ENCODE measurements around the gene IPO9. TPM values are rescaled to one million over a fixed set of nuclear protein-coding genes. Genes with fewer than 3 reads are reported as not detected.

The IPO9 gene
- total and polyA plus RNA-seq, 2 donors (not counting 1 experiment from before 2014, with no cell fraction given): 28.4 to 29.2 TPM

GRCh38 chr1:201793306-201793925 lies 35.5 kb upstream of the IPO9 start:
- H3K27me3 ChIP-seq (ENCODE audit: control insufficient read depth, insufficient read depth, low read length): no peaks in the 10 kb centered on the region
- peaks cover 37% of the 10 kb centered on the region for H3K36me3 ChIP-seq (ENCODE audit: control insufficient read depth, insufficient read depth, low read length)
- H3K27ac ChIP-seq (ENCODE audit: insufficient read depth, low read length): no peak overlapping the region
- H3K9ac ChIP-seq (ENCODE audit: insufficient read depth, low read length): no peak overlapping the region
- H3K4me2 ChIP-seq (ENCODE audit: extremely low read depth, insufficient read depth, low read length): no peak overlapping the region
- TF ChIP-seq EZH2 (IDR thresholded peaks at IDR 0.05; ENCODE audit: low read length, missing control alignments) (no peak), CTCF (conservative IDR thresholded peaks at IDR 0.05 in 1 of 2, IDR thresholded peaks at IDR 0.05 in 1 of 2; ENCODE audit: low read depth in 1 of 2, low read length in 2 of 2) (no peak)
- no peaks in the 10 kb centered on the region for H4K20me1 ChIP-seq (ENCODE audit: control insufficient read depth, extremely low read depth, insufficient read depth, low read length)
- H3K4me3 ChIP-seq (replicated peaks in 1 of 4; ENCODE audit: control extremely low read depth in 1 of 4, insufficient read depth in 1 of 4, low read depth in 3 of 4, low read length in 4 of 4): no peak overlapping the region
- H3K9me3 ChIP-seq (ENCODE audit: control insufficient read depth, insufficient read depth, low read depth, low read length): no peaks in the 10 kb centered on the region
- DNase-seq (ENCODE audit: low read depth in 2 of 2): no peak
- peaks cover 14% of the 10 kb centered on the region for H3K79me2 ChIP-seq (ENCODE audit: control insufficient read depth, insufficient read depth, low read length)
- H2AFZ ChIP-seq (ENCODE audit: low read length): no peak overlapping the region
- H3K4me1 ChIP-seq (ENCODE audit: control insufficient read depth, extremely low read depth, insufficient read depth, low read length): peaks cover 40% of the 10 kb centered on the region

GRCh38 chr1:201795066-201795465 lies 33.9 kb upstream of the IPO9 start:
- H3K27me3 ChIP-seq (ENCODE audit: control insufficient read depth, insufficient read depth, low read length): no peaks in the 10 kb centered on the region
- no peak overlapping the region for H3K4me2 ChIP-seq (ENCODE audit: extremely low read depth, insufficient read depth, low read length)
- H3K4me3 ChIP-seq (replicated peaks in 1 of 4; ENCODE audit: control extremely low read depth in 1 of 4, insufficient read depth in 1 of 4, low read depth in 3 of 4, low read length in 4 of 4): no peak overlapping the region
- peak; percentile 34 to 56 for TF ChIP-seq CTCF (conservative IDR thresholded peaks at IDR 0.05 in 1 of 2, IDR thresholded peaks at IDR 0.05 in 1 of 2; ENCODE audit: low read depth in 1 of 2, low read length in 2 of 2)
- TF ChIP-seq EZH2 (IDR thresholded peaks at IDR 0.05; ENCODE audit: low read length, missing control alignments): no peak
- no peak overlapping the region for H3K9ac ChIP-seq (ENCODE audit: insufficient read depth, low read length)
- H3K79me2 ChIP-seq (ENCODE audit: control insufficient read depth, insufficient read depth, low read length): peaks cover 13% of the 10 kb centered on the region
- peak overlapping the region; percentile 13 for H3K27ac ChIP-seq (ENCODE audit: insufficient read depth, low read length)
- H2AFZ ChIP-seq (ENCODE audit: low read length): no peak overlapping the region
- DNase-seq (ENCODE audit: low read depth in 2 of 2): peak in 1 of 2 donors; percentile 61
- H3K9me3 ChIP-seq (ENCODE audit: control insufficient read depth, insufficient read depth, low read depth, low read length): no peaks in the 10 kb centered on the region
- H3K4me1 ChIP-seq (ENCODE audit: control insufficient read depth, extremely low read depth, insufficient read depth, low read length): peaks cover 29% of the 10 kb centered on the region
- peaks cover 30% of the 10 kb centered on the region for H3K36me3 ChIP-seq (ENCODE audit: control insufficient read depth, insufficient read depth, low read length)
- H4K20me1 ChIP-seq (ENCODE audit: control insufficient read depth, extremely low read depth, insufficient read depth, low read length): no peaks in the 10 kb centered on the region

GRCh38 chr1:201800246-201800645 lies 28.7 kb upstream of the IPO9 start:
- DNase-seq (ENCODE audit: low read depth in 2 of 2): no peak
- Histone ChIP-seq H3K4me1 (ENCODE audit: control insufficient read depth, extremely low read depth, insufficient read depth, low read length) (no peaks in the 10 kb centered on the region), H3K27me3 (ENCODE audit: control insufficient read depth, insufficient read depth, low read length) (no peaks in the 10 kb centered on the region), H3K9ac (ENCODE audit: insufficient read depth, low read length) (no peak overlapping the region), H2AFZ (ENCODE audit: low read length) (no peak overlapping the region), H3K4me2 (ENCODE audit: extremely low read depth, insufficient read depth, low read length) (no peak overlapping the region), H3K36me3 (ENCODE audit: control insufficient read depth, insufficient read depth, low read length) (peaks cover 11% of the 10 kb centered on the region), H4K20me1 (ENCODE audit: control insufficient read depth, extremely low read depth, insufficient read depth, low read length) (no peaks in the 10 kb centered on the region), H3K79me2 (ENCODE audit: control insufficient read depth, insufficient read depth, low read length) (peaks cover 7% of the 10 kb centered on the region), H3K27ac (ENCODE audit: insufficient read depth, low read length) (no peak overlapping the region), H3K4me3 (replicated peaks in 1 of 4; ENCODE audit: control extremely low read depth in 1 of 4, insufficient read depth in 1 of 4, low read depth in 3 of 4, low read length in 4 of 4) (no peak overlapping the region), H3K9me3 (ENCODE audit: control insufficient read depth, insufficient read depth, low read depth, low read length) (no peaks in the 10 kb centered on the region)
- no peak for TF ChIP-seq CTCF (conservative IDR thresholded peaks at IDR 0.05 in 1 of 2, IDR thresholded peaks at IDR 0.05 in 1 of 2; ENCODE audit: low read depth in 1 of 2, low read length in 2 of 2)
- TF ChIP-seq EZH2 (IDR thresholded peaks at IDR 0.05; ENCODE audit: low read length, missing control alignments): no peak
